Activated T-helper 9 cell treated with anti-CD3 and anti-CD28 coated beads, Interleukin-2, amount 50 U/mL, for 16 hours (primary cell): ENCODE measurements around the gene SIX3.

Source experiments
- DNase-seq: peaks from one replicate; pipeline ENCODE4 v3.0.0-alpha.2; 2020; ENCODE audit warnings: low read depth

The SIX3 gene

GRCh38 chr2:44931198-44931780 lies 10.2 kb upstream of the SIX3 start:
- no peak for DNase-seq

- DNase-seq, result no peak
These were observed 9.4 kb upstream of the SIX3 start for GRCh38 chr2:44932079-44932478.

- DNase-seq, result no peak
These were observed 8.7 kb upstream of the SIX3 start for GRCh38 chr2:44932564-44933392.

- no peak for DNase-seq
These were observed 8.0 kb upstream of the SIX3 start for GRCh38 chr2:44933434-44933951.

GRCh38 chr2:44934038-44934982 lies 7.2 kb upstream of the SIX3 start:
- no peak for DNase-seq

GRCh38 chr2:44934983-44935728 lies 6.3 kb upstream of the SIX3 start:
- no peak for DNase-seq

- DNase-seq, result no peak
These were observed 5.8 kb upstream of the SIX3 start for GRCh38 chr2:44935729-44936098.

GRCh38 chr2:44936275-44936674 lies 5.2 kb upstream of the SIX3 start:
- DNase-seq, result no peak

- no peak for DNase-seq
These were observed 4.5 kb upstream of the SIX3 start for GRCh38 chr2:44936715-44937687.

- no peak for DNase-seq
These were observed 3.7 kb upstream of the SIX3 start for GRCh38 chr2:44937688-44938240.

- DNase-seq, result no peak
These were observed 3.0 kb upstream of the SIX3 start for GRCh38 chr2:44938287-44939105.

- no peak for DNase-seq
These were observed 2.1 kb upstream of the SIX3 start for GRCh38 chr2:44939106-44940048.

GRCh38 chr2:44940049-44940494 lies 1.4 kb upstream of the SIX3 start:
- no peak for DNase-seq

- DNase-seq, result no peak
These were observed 604 bp upstream of the SIX3 start for GRCh38 chr2:44940732-44941464.

- no peak for DNase-seq
These were observed 965 bp downstream of the SIX3 start for GRCh38 chr2:44942304-44943030.

GRCh38 chr2:44943031-44943692 lies 1.7 kb downstream of the SIX3 start:
- no peak for DNase-seq
